ENCODE measurements around the gene SMIM10L1. TPM values are rescaled to one million over a fixed set of nuclear protein-coding genes. Genes with fewer than 3 reads are reported as not detected.

Gene SMIM10L1
- total RNA-seq, 1 donor from 2014 or later, result 9.7 TPM

DNA sequence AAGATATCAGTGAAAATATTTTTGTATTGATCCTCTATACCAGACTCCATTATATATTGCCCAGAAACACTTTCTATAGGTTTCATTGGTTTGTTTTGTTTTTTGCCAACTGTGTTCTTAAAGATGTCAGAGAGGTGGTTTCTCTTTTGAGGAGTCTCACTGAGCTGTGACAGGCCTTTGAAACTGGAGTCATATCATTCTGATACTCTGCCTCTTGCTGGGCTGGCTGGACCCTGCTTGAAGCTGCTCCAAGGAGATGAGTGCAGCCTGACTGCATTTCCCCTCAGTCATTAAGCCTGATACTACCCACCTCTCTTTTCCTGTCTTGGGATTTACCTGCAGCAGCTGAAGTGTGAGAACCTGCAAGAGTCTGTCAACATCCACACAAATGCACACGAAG is 20.2 kb upstream of the SMIM10L1 start:
- Mint-ChIP-seq H3K27me3 (ENCODE audit: unreplicated experiment) (no peaks in the 10 kb centered on the region), H3K36me3 (ENCODE audit: unreplicated experiment) (peaks cover 18% of the 10 kb centered on the region), H3K4me3 (ENCODE audit: unreplicated experiment) (no peak overlapping the region), H3K27ac (ENCODE audit: unreplicated experiment) (no peak overlapping the region), H3K4me1 (ENCODE audit: unreplicated experiment) (no peaks in the 10 kb centered on the region), H3K9me3 (ENCODE audit: unreplicated experiment) (peaks cover 2% of the 10 kb centered on the region)
- no peak for DNase-seq (ENCODE audit: extremely low spot score, unreplicated experiment)
- TF ChIP-seq, protein P1, sequence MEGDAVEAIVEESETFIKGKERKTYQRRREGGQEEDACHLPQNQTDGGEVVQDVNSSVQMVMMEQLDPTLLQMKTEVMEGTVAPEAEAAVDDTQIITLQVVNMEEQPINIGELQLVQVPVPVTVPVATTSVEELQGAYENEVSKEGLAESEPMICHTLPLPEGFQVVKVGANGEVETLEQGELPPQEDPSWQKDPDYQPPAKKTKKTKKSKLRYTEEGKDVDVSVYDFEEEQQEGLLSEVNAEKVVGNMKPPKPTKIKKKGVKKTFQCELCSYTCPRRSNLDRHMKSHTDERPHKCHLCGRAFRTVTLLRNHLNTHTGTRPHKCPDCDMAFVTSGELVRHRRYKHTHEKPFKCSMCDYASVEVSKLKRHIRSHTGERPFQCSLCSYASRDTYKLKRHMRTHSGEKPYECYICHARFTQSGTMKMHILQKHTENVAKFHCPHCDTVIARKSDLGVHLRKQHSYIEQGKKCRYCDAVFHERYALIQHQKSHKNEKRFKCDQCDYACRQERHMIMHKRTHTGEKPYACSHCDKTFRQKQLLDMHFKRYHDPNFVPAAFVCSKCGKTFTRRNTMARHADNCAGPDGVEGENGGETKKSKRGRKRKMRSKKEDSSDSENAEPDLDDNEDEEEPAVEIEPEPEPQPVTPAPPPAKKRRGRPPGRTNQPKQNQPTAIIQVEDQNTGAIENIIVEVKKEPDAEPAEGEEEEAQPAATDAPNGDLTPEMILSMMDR (IDR thresholded peaks at IDR 0.05), result no peak

DNA sequence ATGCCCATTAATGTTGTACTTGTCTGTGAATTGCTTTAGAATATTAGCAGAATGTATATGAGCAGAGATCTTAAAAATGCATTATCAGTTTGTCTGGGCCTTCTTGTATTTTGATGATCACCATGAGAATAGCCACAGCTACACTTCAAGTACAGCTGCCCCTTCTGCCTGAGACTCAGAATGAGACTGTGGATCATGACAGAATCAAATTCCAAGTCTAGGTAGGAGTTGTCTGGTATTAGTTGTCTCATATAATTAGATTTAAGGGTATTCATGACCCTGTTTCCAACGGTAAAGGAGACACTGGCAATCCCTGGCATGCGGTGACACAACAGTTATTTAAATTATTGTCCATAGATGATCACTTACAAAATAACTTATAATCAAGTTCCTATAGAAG is 18.3 kb upstream of the SMIM10L1 start:
- Mint-ChIP-seq H3K36me3 (ENCODE audit: unreplicated experiment) (peaks cover 21% of the 10 kb centered on the region), H3K27ac (ENCODE audit: unreplicated experiment) (no peak overlapping the region), H3K4me1 (ENCODE audit: unreplicated experiment) (no peaks in the 10 kb centered on the region), H3K27me3 (ENCODE audit: unreplicated experiment) (no peaks in the 10 kb centered on the region), H3K4me3 (ENCODE audit: unreplicated experiment) (no peak overlapping the region), H3K9me3 (ENCODE audit: unreplicated experiment) (peaks cover 9% of the 10 kb centered on the region)
- TF ChIP-seq, protein P1 (IDR thresholded peaks at IDR 0.05), result no peak
- DNase-seq (ENCODE audit: extremely low spot score, unreplicated experiment), result no peak

DNA sequence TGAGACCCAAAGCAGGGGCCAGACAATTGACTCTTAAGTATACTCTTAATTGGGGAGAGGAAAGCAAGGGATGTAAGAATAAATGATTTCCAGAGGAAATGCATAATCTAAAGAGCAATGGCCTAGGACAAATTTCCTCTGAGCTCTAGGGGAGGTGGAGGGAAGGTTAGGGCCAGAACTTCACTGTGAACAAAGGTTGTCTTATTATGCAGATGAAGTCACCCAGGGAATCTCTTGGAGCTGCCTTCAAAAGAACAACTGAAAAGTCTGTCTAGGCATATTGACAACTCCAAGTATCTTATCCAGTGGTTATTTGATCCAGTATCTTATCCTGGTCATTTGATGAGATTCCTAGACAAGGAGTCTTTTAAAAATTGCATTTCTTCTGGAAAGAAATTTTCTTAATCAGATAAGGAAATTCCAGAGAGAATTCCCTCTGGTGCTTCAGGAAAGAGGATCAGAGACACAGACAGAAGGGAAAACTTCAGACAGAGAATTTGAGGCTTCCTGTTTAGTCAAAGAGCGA is 16.5 kb upstream of the SMIM10L1 start:
- no peak for DNase-seq (ENCODE audit: extremely low spot score, unreplicated experiment)
- Mint-ChIP-seq H3K27ac (ENCODE audit: unreplicated experiment) (no peak overlapping the region), H3K4me1 (ENCODE audit: unreplicated experiment) (peaks cover 9% of the 10 kb centered on the region), H3K9me3 (ENCODE audit: unreplicated experiment) (peaks cover 9% of the 10 kb centered on the region), H3K4me3 (ENCODE audit: unreplicated experiment) (no peak overlapping the region), H3K27me3 (ENCODE audit: unreplicated experiment) (no peaks in the 10 kb centered on the region), H3K36me3 (ENCODE audit: unreplicated experiment) (peaks cover 23% of the 10 kb centered on the region)
- TF ChIP-seq, protein P1 (IDR thresholded peaks at IDR 0.05), result no peak

DNA sequence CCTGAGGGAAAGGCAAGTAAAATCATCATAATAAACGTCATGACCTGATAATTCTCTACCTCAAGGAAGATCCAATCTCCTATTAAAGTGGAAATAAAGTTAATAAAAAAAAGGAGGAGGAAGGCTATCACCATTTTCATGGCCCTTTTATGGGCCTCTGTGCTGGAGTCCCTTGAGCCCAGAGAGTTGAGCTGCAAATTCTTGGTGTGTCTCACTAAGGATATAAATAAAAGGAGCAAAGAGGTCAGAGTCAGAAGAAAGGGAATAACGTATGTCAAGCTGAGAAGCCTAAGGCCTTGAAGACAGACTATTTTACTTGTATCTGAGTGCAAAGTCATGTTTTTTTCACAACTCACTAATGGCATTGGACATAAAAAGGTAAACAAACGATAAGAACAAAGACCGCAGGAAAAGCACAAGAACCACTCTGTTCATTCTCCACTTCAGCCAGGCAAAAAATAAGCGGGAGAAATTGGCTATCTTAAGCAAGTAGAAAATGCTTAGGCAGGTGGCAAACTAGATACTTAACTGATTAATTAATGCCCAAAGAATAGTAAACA is 12.0 kb upstream of the SMIM10L1 start:
- H3K4me1 Mint-ChIP-seq (ENCODE audit: unreplicated experiment), result peaks cover 16% of the 10 kb centered on the region
- DNase-seq (ENCODE audit: extremely low spot score, unreplicated experiment), result no peak
- TF ChIP-seq, protein P1 (IDR thresholded peaks at IDR 0.05), result no peak
- peaks cover 9% of the 10 kb centered on the region for H3K9me3 Mint-ChIP-seq (ENCODE audit: unreplicated experiment)
- peaks cover 22% of the 10 kb centered on the region for H3K36me3 Mint-ChIP-seq (ENCODE audit: unreplicated experiment)
- no peak overlapping the region for H3K4me3 Mint-ChIP-seq (ENCODE audit: unreplicated experiment)
- H3K27ac Mint-ChIP-seq (ENCODE audit: unreplicated experiment), result peak overlapping the region; percentile 39
- H3K27me3 Mint-ChIP-seq (ENCODE audit: unreplicated experiment), result no peaks in the 10 kb centered on the region

DNA sequence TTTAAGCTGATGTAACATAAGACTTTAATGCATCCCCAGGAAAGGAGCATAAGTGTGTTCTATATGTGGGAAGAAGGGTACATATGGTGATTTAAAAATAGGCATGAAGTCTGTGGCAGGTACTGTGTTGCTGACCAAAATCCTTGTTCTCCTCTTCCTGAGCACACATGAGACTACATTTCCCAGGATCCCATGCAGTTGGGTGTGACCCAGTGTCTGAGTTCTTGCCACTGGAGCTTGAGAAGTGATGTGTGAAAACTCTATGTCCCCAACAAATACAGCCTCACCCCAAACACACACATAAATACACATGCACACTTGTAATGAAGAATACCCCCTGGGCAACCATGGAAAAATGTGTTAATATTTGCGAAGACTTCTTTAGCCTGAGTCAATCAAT is 8.5 kb upstream of the SMIM10L1 start:
- Mint-ChIP-seq H3K27me3 (ENCODE audit: unreplicated experiment) (no peaks in the 10 kb centered on the region), H3K27ac (ENCODE audit: unreplicated experiment) (no peak overlapping the region), H3K9me3 (ENCODE audit: unreplicated experiment) (no peaks in the 10 kb centered on the region), H3K4me3 (ENCODE audit: unreplicated experiment) (no peak overlapping the region), H3K4me1 (ENCODE audit: unreplicated experiment) (peaks cover 19% of the 10 kb centered on the region), H3K36me3 (ENCODE audit: unreplicated experiment) (peaks cover 13% of the 10 kb centered on the region)
- no peak for DNase-seq (ENCODE audit: extremely low spot score, unreplicated experiment)
- TF ChIP-seq, protein P1 (IDR thresholded peaks at IDR 0.05), result no peak
